HG03039 (cell line): ENCODE measurements around the gene IMPACT.

ENCODE experiments used
- ATAC-seq: cut with Tn5 transposase; IDR thresholded peaks from one replicate; pipeline ENCODE4 v1.9.1; 2021; ENCODE audit warnings: mild to moderate bottlenecking, moderate library complexity; ENCODE audit not compliant: unreplicated experiment

Gene IMPACT

DNA sequence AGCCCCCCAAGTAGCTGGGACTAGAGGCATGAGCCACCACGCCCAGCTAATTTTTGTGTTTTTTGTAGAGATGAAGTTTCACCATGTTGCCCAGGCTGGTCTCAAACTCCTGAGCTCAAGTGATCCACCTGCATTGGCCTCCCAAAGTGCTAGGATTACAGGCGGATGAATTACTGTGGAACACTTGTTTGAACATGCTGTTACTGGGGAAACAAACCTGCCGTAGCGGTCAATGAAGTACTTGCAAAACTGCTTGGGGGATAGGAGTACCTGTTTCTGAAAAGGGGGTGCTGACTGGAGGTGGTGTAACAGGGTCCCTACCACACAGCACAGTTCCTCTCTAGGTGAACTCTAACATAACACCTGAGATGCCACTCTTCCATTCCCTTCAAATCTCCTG, 5.9 kb upstream of the IMPACT start:
- ATAC-seq: no peak

DNA sequence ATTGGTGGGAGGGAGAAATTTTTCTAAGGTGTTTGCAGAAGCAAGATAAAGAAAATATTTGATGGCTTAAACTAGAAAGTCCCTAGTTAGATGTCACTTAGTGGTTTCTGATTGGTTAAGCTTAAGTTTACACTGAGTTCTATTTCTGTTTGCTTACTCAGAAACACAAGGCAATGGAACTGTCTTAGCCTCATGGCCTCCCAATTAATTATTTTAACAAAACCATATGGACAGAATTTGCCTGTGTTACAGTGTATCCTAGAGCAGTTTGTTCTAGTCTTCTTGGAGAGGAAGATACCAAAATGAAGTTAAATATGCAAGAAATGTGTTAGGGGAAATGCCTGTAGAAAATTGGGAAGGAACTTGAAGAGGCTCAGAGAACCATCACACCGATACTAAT, 4.6 kb upstream of the IMPACT start:
- no peak for ATAC-seq

DNA sequence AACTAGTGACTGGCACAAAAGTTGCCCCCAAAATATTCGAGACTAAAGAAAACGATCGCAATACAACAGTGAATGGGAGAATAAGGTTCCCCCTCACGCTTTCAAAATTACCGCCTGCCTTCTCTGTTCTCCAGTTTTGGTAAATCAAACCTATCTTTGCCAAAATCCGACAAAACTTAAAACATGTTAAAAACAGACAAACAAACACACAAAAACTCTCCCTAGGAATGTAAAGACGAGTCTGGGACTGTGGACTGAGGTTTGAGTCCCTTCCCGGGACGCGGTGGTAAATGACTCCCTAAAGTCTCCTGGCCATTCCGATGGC, 435 bp upstream of the IMPACT start:
- no peak for ATAC-seq

DNA sequence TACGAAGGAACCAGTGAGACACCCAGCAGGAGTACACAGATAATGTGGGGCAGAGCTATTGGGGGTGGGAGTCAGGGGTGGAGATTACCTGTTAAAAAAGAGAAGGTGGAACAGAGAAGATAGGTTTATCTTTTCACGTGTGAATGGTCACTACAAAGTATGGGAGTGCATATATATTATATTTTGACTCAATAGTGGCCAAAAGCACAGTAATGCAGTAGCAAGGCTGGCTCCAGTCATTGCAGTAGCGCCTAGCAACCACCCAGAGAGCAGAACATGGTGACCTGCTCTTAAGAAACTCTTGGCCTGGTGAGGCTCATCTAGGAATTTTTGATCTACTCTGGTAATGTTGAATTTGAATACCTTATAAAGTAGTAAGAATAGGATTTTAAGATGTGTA, 1.0 kb downstream of the IMPACT start:
- no peak for ATAC-seq

DNA sequence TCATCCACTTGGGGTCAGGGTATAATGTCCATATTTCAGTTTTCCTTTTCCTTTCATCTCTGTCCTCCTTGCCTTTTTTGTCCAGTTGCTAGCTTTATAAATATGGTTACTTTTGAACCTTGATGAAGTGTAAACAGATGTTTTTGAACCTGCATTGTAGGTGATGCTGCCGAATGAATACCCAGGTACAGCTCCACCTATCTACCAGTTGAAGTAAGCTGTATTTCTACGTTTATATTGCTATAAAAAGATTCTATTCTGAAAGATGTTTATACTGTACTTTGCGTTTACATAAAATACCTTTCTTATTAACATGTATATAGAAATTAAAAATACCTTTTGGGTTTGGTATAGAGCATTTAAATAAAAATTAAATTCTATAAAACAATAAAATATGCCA, 2.2 kb downstream of the IMPACT start:
- ATAC-seq: no peak

DNA sequence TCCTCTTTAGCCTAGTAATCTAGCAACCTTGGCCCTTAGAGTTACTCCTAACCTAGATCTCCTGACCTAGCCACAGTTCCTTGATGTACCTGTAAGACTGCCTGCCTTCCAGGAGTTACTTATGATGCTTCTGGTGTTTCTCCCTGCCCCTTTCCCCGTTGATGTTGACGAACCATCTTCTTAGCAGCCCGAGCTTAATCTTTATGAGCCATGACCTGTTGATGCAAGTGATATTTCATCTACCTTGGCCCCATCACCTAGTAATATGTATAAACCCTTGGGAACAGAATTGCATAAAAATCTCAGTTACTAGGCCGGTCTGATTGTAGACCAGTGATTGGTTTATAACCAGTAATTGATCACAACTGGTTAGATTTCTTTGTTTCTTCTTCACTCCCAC, 2.7 kb downstream of the IMPACT start:
- ATAC-seq: no peak

DNA sequence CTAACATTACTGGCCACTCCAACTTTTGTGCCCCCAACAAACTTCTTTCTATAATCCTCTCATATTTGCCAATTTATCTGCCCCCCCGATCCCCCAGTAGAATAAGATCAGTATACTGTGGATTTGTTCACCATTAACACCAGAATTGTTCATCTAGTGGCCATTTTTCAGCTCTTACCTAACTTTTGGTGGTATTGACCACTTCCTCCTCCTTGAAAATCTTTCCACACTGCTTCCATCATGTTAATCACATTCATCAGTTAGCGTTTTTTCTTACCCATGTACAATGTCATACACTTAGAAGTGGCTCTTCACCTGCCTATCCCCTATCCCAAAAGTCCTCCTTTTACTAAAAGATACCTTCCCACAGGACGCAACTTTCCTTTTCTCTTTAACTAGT, 6.1 kb downstream of the IMPACT start:
- ATAC-seq: no peak

DNA sequence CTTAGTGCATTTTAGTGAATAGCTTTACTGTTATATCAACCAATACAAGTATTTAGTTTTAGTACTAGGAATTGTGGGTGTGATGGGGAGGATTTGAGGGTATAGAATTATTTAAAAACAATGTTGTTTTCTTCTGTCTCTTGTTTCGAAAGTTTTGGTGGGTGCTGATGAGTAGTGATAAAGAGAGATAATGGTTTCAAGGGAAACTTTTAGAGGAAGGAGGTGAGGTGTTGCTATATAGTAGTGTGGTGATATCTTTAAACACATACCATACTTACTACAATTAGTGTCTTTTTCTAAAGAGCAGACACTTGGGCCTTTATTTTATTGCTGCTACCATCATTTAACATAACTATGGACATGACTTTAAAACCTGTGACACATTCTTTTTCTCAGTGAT, 10.5 kb downstream of the IMPACT start:
- ATAC-seq: no peak

DNA sequence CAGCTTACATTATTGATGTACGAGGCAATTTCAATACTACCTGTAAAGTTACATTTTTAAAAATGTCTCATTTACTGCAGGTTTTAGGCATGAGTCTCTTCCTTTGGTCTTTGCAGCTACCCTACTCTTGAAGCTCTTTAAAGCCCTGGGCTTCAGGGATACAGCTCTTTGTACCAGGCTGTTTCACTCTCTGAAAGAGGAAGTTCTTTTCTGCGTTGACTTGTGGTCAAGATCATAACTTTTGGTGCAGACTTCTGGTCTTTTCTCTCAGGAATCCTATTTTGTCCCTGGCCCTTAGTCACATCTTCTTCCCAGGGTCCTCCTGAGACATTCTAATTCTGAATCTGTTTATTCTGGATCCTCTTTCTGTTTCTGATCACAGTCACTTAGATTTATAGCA, 17.4 kb downstream of the IMPACT start:
- ATAC-seq: no peak

DNA sequence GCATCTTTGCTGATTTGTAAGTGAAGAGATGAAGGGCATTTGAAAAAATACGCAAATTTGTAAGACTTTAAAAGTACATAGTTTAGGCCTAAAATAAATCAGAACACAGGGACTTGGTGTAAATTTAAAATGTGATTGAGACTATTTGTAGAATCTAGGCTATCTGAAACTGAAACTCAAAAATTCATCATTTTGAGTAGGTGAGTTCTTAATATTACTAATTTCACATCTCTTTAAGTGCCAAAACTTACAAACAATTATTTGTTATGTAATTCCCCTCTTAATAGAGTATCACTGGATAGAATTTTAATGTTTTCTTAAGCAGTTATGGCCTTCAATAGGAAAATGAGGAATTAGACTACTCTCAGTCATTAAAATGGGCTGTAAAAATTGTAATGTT, 20.0 kb downstream of the IMPACT start:
- ATAC-seq: no peak

DNA sequence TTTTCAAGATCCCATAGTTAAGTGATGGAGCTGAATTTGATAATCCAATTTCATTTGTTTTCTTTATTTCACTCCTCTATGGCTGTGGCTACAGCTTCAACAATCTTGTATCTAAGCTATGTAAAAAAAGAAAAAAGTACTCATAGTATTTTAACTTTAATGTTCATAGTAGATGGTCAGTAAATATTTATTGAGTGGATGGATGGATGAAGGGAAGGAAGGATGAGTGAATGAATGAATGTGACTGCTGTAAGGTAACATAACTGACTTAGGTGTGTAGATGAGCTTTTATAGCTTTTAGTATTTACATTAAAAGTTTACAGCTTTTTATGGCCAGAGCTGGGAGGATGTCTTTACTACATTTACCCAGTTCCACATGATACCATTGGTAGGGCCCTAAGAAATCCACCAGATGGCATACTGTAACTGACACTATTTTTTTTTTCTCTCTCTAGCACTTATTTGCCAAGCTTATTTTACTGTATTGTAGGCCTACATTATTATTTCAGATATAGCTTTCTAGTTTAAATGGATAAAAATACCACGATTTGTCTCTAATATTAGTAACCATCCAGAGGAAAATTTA, 20.6 kb downstream of the IMPACT start:
- ATAC-seq: no peak

DNA sequence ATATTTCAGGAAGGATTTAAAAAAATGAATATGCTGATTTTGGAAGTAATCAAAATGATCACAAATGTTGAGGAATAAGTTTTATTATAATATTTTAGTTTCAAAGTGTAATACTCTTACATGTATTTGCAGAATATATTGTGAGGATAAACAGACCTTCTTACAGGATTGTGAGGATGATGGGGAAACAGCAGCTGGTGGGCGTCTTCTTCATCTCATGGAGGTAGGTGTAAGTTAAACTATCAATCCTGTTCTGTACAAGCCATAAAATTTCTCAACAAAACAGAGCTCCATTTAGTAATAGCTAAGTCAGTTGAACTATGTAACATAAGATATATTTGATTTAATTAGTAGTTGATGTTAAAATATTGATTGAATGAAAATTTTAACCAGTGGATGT, 21.5 kb downstream of the IMPACT start:
- ATAC-seq: no peak

DNA sequence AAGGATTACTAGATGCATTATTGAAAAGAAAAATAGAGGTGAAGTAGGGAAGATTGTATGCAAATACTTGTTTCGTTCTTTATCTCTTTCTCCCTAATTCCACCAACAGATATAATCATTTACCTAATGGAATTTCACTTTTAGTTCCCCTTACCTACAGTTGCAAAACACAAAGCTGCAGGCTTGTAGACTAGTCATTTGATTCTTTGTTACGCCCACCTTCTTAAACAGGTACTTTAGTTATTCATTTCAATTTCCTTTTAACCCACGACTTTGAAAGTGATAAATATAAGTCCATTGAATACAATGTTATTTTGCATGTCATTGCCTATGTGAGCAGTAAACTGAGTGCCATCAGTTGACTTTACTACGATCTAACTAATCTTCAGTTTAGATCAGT, 30.1 kb downstream of the IMPACT start:
- ATAC-seq: peak; percentile 70

DNA sequence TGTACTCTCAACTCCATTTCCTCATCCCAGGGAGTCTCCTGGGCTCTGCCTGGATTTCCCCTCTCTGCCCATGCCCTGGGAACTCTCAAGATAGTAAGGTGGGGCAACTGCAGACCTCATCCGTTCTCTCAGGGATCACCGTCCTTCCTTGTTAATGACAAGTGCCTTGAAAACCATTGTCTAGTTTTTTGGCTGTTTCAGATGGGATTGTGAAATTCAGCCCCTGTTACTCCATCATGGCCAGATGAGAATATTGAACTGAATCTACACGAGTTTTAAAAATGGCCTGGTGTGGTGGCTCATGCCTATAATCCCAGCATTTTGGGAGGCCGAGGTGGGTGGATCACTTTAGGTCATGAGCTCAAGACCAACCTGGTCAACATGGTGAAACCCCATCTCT, 33.3 kb downstream of the IMPACT start:
- no peak for ATAC-seq

DNA sequence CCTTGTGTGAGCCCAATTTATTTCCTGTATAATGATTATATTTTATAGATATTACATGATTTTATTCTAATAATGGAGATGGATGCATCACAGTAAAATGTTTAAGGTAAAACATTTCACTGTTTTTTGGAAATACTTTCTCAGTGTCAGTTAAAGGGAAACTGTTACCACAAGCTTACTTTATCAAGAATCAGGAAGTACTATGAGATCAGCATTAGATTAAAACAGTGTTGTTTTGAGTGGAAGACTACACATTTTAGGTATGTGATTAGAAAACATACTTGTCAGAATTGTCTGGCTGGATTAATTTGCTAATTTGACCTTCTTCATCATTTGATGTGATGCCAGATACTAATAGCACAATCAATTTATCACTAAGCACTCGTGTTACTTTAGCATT, 33.9 kb downstream of the IMPACT start, which contains the start of gene HRH4:
Gene HRH4 (plus strand): TSS at position 250 of the 400 bp plus-strand sequence. CDS start 92 bp downstream, at position 342.
- no peak for ATAC-seq

DNA sequence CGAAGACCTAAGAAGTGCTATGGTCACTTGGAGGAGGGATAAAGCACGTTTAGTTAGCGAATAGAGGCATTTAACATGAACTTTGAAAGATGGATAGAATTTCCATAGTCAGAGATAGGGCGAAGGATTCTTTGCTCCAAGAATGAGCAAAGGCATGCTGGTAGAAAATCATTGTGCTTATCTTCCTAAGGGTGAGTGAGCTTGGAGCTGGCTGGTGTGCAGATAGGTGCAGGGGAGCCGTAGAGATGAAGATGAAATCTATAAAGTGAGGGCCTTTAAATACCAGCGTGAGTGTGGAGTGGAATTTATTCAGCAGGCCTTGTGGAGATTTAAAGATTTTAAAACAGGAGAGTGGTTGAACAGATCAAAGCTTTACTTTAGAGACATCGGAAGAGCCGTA, 35.5 kb downstream of the IMPACT start:
- ATAC-seq: no peak

DNA sequence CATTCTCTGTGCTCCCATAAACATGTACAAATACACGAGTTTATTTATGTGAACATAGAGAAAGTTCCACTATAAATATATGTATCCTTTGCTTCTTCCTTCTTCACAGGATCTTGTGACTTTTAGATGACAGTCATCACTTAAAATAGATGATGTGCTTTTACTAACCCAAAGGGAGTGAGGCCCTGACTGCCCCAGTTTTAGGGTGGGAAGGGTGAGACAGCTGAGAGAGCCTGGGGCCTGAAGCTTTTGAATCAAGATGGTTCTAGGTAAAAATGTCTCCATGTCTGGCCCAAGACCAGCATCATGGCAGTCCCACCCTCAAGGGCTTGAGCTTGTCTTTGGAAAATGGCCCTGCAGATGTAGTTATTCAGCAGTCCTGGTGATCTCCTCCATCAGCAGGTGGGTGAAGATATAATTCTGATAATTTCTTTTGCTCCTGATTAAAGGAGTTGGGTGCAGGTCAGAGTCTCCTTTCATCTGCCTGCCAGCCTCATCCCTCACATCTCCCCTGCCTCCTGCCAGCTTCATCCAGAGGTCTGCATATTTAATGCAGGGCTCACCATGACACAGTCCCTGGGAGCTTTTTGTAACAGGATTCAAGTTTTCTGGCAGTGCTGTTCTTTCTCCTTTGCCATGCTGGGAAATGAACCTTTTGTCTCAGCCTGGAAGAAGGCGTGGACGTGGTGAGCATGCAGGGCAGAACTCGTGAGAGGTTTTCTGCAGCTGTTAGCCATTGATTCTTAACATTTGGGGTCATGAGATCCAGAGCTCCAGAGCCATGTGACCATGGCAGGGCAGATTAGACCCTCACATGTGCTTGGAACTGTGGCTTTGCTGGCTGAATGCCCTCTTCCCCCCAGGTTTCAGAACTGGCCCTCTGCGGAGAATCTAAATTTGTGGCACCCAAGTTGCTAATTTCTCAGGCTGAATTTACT, 36.6 kb downstream of the IMPACT start:
- no peak for ATAC-seq

DNA sequence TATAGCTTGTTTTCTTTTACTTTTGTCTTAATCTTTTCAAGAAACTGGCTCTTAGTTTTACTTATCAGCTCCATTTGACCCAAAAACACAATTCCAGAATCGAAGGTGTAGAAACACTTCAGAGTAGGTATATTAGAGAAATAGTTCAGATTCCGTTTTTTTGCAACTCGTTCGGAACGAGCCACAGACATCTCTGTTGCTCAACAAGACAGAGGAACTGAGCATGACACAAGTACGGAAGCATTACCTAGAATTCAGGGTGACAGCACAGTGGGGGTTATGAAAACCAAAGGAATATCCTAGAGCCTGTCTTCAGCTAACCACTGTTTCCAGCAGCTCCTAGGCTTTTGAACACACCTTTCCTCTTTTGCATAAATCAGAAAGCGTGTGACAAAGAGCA, 39.0 kb downstream of the IMPACT start:
- ATAC-seq: no peak

DNA sequence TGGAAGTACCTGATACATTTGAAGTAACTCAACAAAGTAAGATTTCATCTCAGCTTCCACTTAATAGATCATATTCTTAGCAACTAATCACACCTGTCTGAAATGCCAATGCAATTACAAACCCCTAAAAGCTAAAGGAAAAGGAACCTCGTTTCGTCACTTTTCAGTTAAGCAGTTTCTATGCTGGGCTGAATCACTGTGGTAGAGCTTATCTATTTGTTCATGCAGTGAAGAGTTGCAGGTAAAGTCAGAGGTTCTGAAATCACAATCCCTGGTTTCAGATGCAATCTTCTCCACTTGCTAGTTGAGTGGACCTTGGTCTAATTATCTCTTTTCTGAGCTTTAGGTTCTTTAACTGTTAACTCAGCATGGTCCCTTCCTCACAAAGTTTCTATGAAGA, 40.3 kb downstream of the IMPACT start:
- no peak for ATAC-seq

DNA sequence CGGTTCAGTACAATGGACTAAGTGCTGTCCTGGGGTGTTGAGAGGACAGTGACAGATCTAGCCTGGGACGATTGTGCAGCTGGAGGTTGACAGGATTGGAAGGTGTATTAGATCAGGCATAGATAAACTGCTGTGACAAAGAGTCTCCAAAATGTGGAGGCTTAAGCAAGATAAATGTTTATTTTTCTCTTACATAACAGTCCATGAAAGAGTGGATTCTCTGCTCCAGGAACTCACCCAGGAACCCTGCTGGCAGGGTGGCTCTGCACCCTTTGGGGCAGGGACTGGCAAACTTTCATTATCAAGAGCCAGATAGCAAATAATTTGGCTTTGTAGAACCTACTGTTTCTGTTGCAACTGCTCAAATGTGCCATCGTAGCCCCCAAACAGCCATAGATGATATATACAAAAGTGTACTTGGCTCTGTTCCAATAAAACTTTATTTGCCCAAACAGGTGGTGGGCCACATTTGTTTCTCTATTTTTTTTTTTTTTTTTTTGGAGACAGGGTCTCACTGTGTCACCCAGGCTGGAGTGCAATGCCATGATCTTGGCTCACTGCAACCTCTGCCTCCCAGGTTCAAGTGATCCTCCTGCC, 43.6 kb downstream of the IMPACT start:
- ATAC-seq: no peak

DNA sequence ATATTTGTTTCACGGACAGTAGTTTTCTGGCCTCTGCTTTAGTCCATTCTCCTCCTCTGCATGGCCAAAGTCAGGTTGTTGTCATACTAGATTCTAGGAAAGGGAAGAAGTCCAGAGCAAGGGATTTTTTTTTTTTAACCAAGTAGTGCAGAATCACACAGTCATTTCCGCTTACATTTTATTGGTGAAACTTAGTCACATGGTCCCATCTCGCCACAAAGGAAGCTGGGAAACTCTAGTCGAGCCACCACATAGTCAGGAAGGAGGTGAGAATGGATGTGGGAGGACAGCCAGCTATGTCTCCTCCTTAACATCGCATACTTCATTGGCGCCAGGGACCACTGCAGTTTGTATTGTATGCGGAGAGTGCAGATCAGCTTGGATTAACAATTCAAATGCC, 44.3 kb downstream of the IMPACT start:
- no peak for ATAC-seq

DNA sequence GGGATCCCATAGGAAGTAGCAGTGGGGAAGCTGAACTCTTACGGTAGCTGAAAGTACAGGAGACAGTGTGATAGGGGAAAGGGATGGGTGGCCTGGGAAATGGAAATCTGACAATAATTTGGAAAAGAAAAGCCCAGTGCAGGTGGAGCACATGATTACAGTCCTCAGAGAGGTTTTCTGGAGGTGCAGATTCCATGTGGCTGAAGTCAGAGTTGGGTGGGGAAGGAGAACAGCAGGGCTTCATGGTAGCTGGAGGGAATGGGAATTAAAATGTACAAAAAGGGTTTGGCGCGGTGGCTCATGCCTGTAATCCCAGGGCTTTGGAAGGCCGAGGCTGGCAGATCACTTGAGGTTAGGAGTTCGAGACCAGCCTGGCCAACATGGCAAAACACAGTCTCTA, 46.1 kb downstream of the IMPACT start:
- no peak for ATAC-seq
